H1 (cell line): ENCODE results near the gene POLRMT. TPM values are rescaled to one million over a fixed set of nuclear protein-coding genes. Genes with fewer than 3 reads are reported as not detected.

Experiments
- CTCF ChIA-PET: fragments of 300-600 bp; sonication (Branson Sonifier 250); formaldehyde crosslinking; loops from one replicate; lab custom pipeline; 2021; ENCODE audit not compliant: partially characterized antibody; lab: Charles Lee
- POLR2A ChIA-PET: fragments of 300-600 bp; sonication (Branson Sonifier 250); formaldehyde crosslinking; loops from one replicate; lab custom pipeline; 2021; ENCODE audit warnings: inconsistent platforms; ENCODE audit not compliant: partially characterized antibody; lab: Charles Lee
- DNase-seq, 2 experiments: peaks; one replicate each; pipeline versions ENCODE4 v3.0.0 to v3.0.0-alpha.2; 2010 to 2022; ENCODE audit warnings: low spot score in 2 of 2, low read depth in 1 of 2, mixed read lengths in 1 of 2
- FAIRE-seq: peaks from 2 replicates; lab custom pipeline; 2011; peaks lifted over from hg19 to GRCh38; lab: Jason Lieb, UNC
- H2AFZ ChIP-seq: 2 replicates; pipeline ENCODE4 v1.8.1; 2012; ENCODE audit warnings: low read length, inconsistent platforms
- H2AK5ac ChIP-seq: 2 replicates; pipeline ENCODE4 v1.6.1; 2013; ENCODE audit warnings: low read depth, low read length
- H2BK120ac ChIP-seq: replicated peaks from 2 replicates; pipeline ENCODE3; 2013; ENCODE audit warnings: low read depth, low read length, inconsistent platforms
- H2BK12ac ChIP-seq: 2 replicates; pipeline ENCODE4 v1.6.1; 2013; ENCODE audit warnings: low read depth, low read length
- H2BK15ac ChIP-seq: 2 replicates; pipeline ENCODE4 v1.6.1; 2013; ENCODE audit warnings: low read length
- H2BK20ac ChIP-seq: 2 replicates; pipeline ENCODE4 v1.6.1; 2013; ENCODE audit warnings: low read length
- H2BK5ac ChIP-seq: 2 replicates; pipeline ENCODE4 v1.6.1; 2013; ENCODE audit warnings: low read depth, low read length
- H3K14ac ChIP-seq: 2 replicates; pipeline ENCODE4 v1.6.1; 2013; ENCODE audit warnings: inconsistent platforms; ENCODE audit not compliant: insufficient read length
- H3K18ac ChIP-seq: 2 replicates; pipeline ENCODE4 v1.6.1; 2013; ENCODE audit warnings: low read length; ENCODE audit errors: extremely low read depth
- H3K23ac ChIP-seq: 2 replicates; pipeline ENCODE4 v1.6.1; 2013; ENCODE audit warnings: inconsistent platforms; ENCODE audit not compliant: insufficient read length
- H3K23me2 ChIP-seq: 2 replicates; pipeline ENCODE4 v1.6.1; 2013; ENCODE audit warnings: low read depth, low read length
- H3K27ac ChIP-seq: 2 replicates; pipeline ENCODE4 v1.6.1; 2011; ENCODE audit warnings: low read depth, low read length, inconsistent platforms
- H3K27me3 ChIP-seq, 4 experiments: replicated peaks in 1 of 4; 1 replicate in 1 of 4; 2 replicates in 3 of 4; pipeline versions ENCODE4 v1.6.1 to v1.8.1; 2011 to 2013; ENCODE audit warnings: low read length in 3 of 4, mild to moderate bottlenecking in 3 of 4, inconsistent platforms in 2 of 4, mixed read lengths in 2 of 4, moderate library complexity in 1 of 4; ENCODE audit not compliant: control insufficient read depth in 3 of 4, insufficient read depth in 3 of 4; ENCODE audit errors: extremely low read depth in 1 of 4
- H3K36me3 ChIP-seq, 4 experiments: 2 replicates each; pipeline versions ENCODE4 v1.6.1 to v1.8.1; 2011 to 2013; ENCODE audit warnings: mild to moderate bottlenecking in 4 of 4, low read length in 3 of 4, moderate library complexity in 2 of 4, control low read depth in 1 of 4, inconsistent platforms in 1 of 4; ENCODE audit not compliant: insufficient read depth in 4 of 4, control insufficient read depth in 2 of 4
- H3K4ac ChIP-seq: replicated peaks from 2 replicates; pipeline ENCODE3; 2013; ENCODE audit warnings: low read length, low read depth, mixed read lengths, inconsistent platforms; ENCODE audit not compliant: insufficient read length
- H3K4me1 ChIP-seq, 4 experiments: replicated peaks in 1 of 4; 1 replicate in 1 of 4; 2 replicates in 3 of 4; pipeline versions ENCODE4 v1.6.1 to v1.8.1; 2011 to 2013; ENCODE audit warnings: low read length in 3 of 4, inconsistent platforms in 2 of 4, mixed read lengths in 1 of 4; ENCODE audit not compliant: insufficient read depth in 4 of 4, control insufficient read depth in 3 of 4
- H3K4me2 ChIP-seq, 2 experiments: 2 replicates each; pipeline versions ENCODE4 v1.6.1 to v1.8.1; 2011 to 2013; ENCODE audit warnings: low read depth in 2 of 2, low read length in 2 of 2, control low read depth in 1 of 2, inconsistent platforms in 1 of 2, mild to moderate bottlenecking in 1 of 2; ENCODE audit not compliant: insufficient read depth in 1 of 2
- H3K4me3 ChIP-seq, 4 experiments: fragments of 200-600, 300-600 bp in 1 of 4; sonication (generic), shearing (Covaris generic), sonication (Bioruptor Twin) in 1 of 4; 2 replicates each; pipeline versions ENCODE4 v1.5.1 to v1.8.1; 2011 to 2016; ENCODE audit warnings: low read length in 4 of 4, low read depth in 3 of 4, control low read depth in 2 of 4, inconsistent platforms in 2 of 4, mild to moderate bottlenecking in 2 of 4, mixed read lengths in 1 of 4, moderate library complexity in 1 of 4; ENCODE audit not compliant: insufficient read depth in 2 of 4; ENCODE audit errors: extremely low read depth in 1 of 4
- H3K56ac ChIP-seq: replicated peaks from 2 replicates; pipeline ENCODE3; 2013; ENCODE audit warnings: low read depth, mild to moderate bottlenecking, mixed read lengths, low read length, inconsistent platforms; ENCODE audit not compliant: insufficient read length
- H3K79me1 ChIP-seq: 2 replicates; pipeline ENCODE4 v1.6.1; 2013; ENCODE audit warnings: low read depth, low read length, control low read depth
- H3K79me2 ChIP-seq, 2 experiments: 2 replicates each; pipeline versions ENCODE4 v1.6.1 to v1.8.1; 2012 to 2013; ENCODE audit warnings: low read length in 2 of 2, mild to moderate bottlenecking in 2 of 2, inconsistent platforms in 1 of 2; ENCODE audit not compliant: insufficient read depth in 2 of 2, control insufficient read depth in 1 of 2
- H3K9ac ChIP-seq, 4 experiments: replicated peaks in 1 of 4; 1 replicate in 1 of 4; 2 replicates in 3 of 4; pipeline versions ENCODE4 v1.6.1 to v1.8.1; 2011 to 2013; ENCODE audit warnings: low read depth in 3 of 4, low read length in 3 of 4, control low read depth in 2 of 4, mild to moderate bottlenecking in 2 of 4, moderate library complexity in 2 of 4, inconsistent platforms in 1 of 4; ENCODE audit errors: extremely low read depth in 1 of 4
- H3K9me3 ChIP-seq, 2 experiments: 2 replicates each; pipeline versions ENCODE4 v1.6.1 to v1.8.1; 2012 to 2013; ENCODE audit warnings: mild to moderate bottlenecking in 2 of 2, moderate library complexity in 2 of 2, control low read depth in 1 of 2, inconsistent platforms in 1 of 2, low read depth in 1 of 2, low read length in 1 of 2, mixed read lengths in 1 of 2; ENCODE audit not compliant: insufficient read depth in 2 of 2
- H4K20me1 ChIP-seq, 2 experiments: replicated peaks in 1 of 2; 2 replicates each; pipeline versions ENCODE3 to v1.8.1; 2011 to 2013; ENCODE audit warnings: inconsistent platforms in 2 of 2, low read length in 2 of 2, mild to moderate bottlenecking in 1 of 2; ENCODE audit not compliant: insufficient read depth in 2 of 2, control insufficient read depth in 1 of 2
- H4K5ac ChIP-seq: 2 replicates; pipeline ENCODE4 v1.6.1; 2013; ENCODE audit warnings: low read length, low read depth, mixed read lengths, inconsistent platforms; ENCODE audit not compliant: insufficient read length
- H4K8ac ChIP-seq: 2 replicates; pipeline ENCODE4 v1.8.0; 2013; ENCODE audit warnings: mild to moderate bottlenecking, moderate library complexity, low read length, inconsistent platforms; ENCODE audit not compliant: insufficient read depth; ENCODE audit errors: extremely low read depth
- H4K91ac ChIP-seq: replicated peaks from 2 replicates; pipeline ENCODE3; 2013; ENCODE audit warnings: low read length, mixed read lengths, inconsistent platforms; ENCODE audit not compliant: insufficient read length
- BACH1 ChIP-seq: IDR thresholded peaks from 2 replicates; pipeline ENCODE4 v1.6.1; 2012; ENCODE audit warnings: low read length, improper control_type of control experiment
- CBX5 ChIP-seq: fragments of 300-800, 300-1000 bp; sonication (generic); IDR thresholded peaks from 2 replicates; pipeline ENCODE4 v1.7.1; 2016; ENCODE audit warnings: antibody characterized with exemption, low read length, low read depth
- CEBPB ChIP-seq: IDR thresholded peaks from 2 replicates; pipeline ENCODE4 v1.6.1; 2012; ENCODE audit warnings: low read depth, low read length
- CTBP2 ChIP-seq: IDR thresholded peaks from 2 replicates; pipeline ENCODE4 v1.7.0; 2011; ENCODE audit warnings: borderline replicate concordance, mild to moderate bottlenecking, moderate library complexity, mixed read lengths, low read length; ENCODE audit not compliant: insufficient read depth, insufficient read length
- EZH2 ChIP-seq: fragments of 200-600 bp; sonication (generic); IDR thresholded peaks from 2 replicates; pipeline ENCODE4 v1.7.1; 2012; ENCODE audit warnings: low read depth, mild to moderate bottlenecking, moderate library complexity, low read length, inconsistent platforms; ENCODE audit not compliant: severe bottlenecking
- HDAC2 ChIP-seq, 2 experiments: fragments of 300-600 bp in 1 of 2; sonication (generic) in 1 of 2; IDR thresholded peaks; 2 replicates each; pipeline ENCODE4 v1.6.1; 2011 to 2012; ENCODE audit warnings: low read depth in 2 of 2, low read length in 2 of 2, mild to moderate bottlenecking in 2 of 2, moderate library complexity in 2 of 2, borderline replicate concordance in 1 of 2, inconsistent platforms in 1 of 2
- HDAC6 ChIP-seq: IDR thresholded peaks from one replicate; pipeline ENCODE4 v1.7.1; 2012; ENCODE audit warnings: low read depth, mild to moderate bottlenecking, inconsistent platforms, low read length, moderate library complexity
- POU5F1 ChIP-seq: IDR thresholded peaks from 2 replicates; pipeline ENCODE4 v1.6.1; 2011; ENCODE audit warnings: low read depth, mild to moderate bottlenecking, low read length, moderate library complexity
- RFX5 ChIP-seq: IDR thresholded peaks from 2 replicates; pipeline ENCODE4 v1.6.1; 2011; ENCODE audit warnings: low read depth, low read length, improper control_type of control experiment, borderline replicate concordance
- SIRT6 ChIP-seq: IDR thresholded peaks from one replicate; pipeline ENCODE4 v1.7.1; 2012; ENCODE audit warnings: low read length, inconsistent platforms
- TEAD4 ChIP-seq: IDR thresholded peaks from 2 replicates; pipeline ENCODE4 v1.6.1; 2012; ENCODE audit warnings: low read depth, low read length, inconsistent platforms, mixed read lengths
- YY1 ChIP-seq: IDR thresholded peaks from 2 replicates; pipeline ENCODE4 v1.6.1; 2011; ENCODE audit warnings: low read depth, mild to moderate bottlenecking, low read length
- WGBS, 2 experiments: shearing (Covaris generic) in 1 of 2; methylation state at CpG; one replicate each; pipeline versions ENCODE4 v1.1.6 to v1.1.7; 2013 to 2015; ENCODE audit warnings: low lambda C conversion rate in 2 of 2, mixed read lengths in 2 of 2, inconsistent platforms in 1 of 2, low coverage in 1 of 2, missing lambda C conversion rate in 1 of 2; ENCODE audit not compliant: insufficient replicate concordance in 2 of 2, insufficient coverage in 1 of 2, insufficient read length in 1 of 2; ENCODE audit errors: extremely low coverage in 1 of 2, missing lambda C conversion rate in 1 of 2; 5-methylcytosine and 5-hydroxymethylcytosine counted together
- polyA plus RNA-seq, 7 experiments: library from polyadenylated mRNA; depleted of rRNA in 3 of 7; stranded (reverse) in 5 of 7; unstranded in 2 of 7; fragments of >200 nt in 5 of 7; fragments of 200-250 nt in 2 of 7; gene quantifications; 1 replicate in 5 of 7; 2 replicates in 1 of 7; 4 replicates in 1 of 7; pipeline versions ENCODE4 v1.2.1 to v1.2.3, GENCODE V29; 2011 to 2013; ENCODE audit warnings: missing spikeins in 2 of 7, mixed read lengths in 2 of 7
- total RNA-seq: library from RNA; stranded (reverse); fragmentation: NEBNext Ultra II Directional; extraction: Animal tissue kit (Norgen Biotek cat#: 25700); gene quantifications from 2 replicates; pipeline ENCODE4 v1.2.1, GENCODE V29; 2021
- TF ChIP-seq, protein P1 (sequence below): IDR thresholded peaks from 2 replicates; pipeline ENCODE4 v1.6.1; 2012; ENCODE audit warnings: inconsistent platforms

The POLRMT gene
- total and polyA plus RNA-seq, 2 of the 8 experiments (the other 6 are each of a cell fraction or from before 2014, with no cell fraction given), result 93.0 to 111 TPM

GRCh38 chr19:620166-620862 is 13.0 kb downstream of the POLRMT start:
- H2AFZ ChIP-seq, result no peak overlapping the region
- no peak overlapping the region for H3K4ac ChIP-seq
- no peak overlapping the region for H2BK5ac ChIP-seq
- H4K5ac ChIP-seq, result no peak overlapping the region
- H3K4me2 ChIP-seq, result no peak overlapping the region
- H4K20me1 ChIP-seq, result peaks cover 0 to 15% of the 10 kb centered on the region in 2 experiments
- H2AK5ac ChIP-seq, result no peak overlapping the region
- WGBS, 2 experiments, result 96% methylated on average over 24 of the region's 51 CpGs; no CpG with 5 or more reads in 1 of the 2 experiments
- H3K9me3 ChIP-seq, result no peaks in the 10 kb centered on the region
- no peaks in the 10 kb centered on the region for H3K23me2 ChIP-seq
- no peak overlapping the region for H4K91ac ChIP-seq
- ChIA-PET POLR2A (no interaction called here), CTCF (no interaction called here)
- no peak overlapping the region for H2BK12ac ChIP-seq
- no peak overlapping the region for H3K9ac ChIP-seq
- no peaks in the 10 kb centered on the region for H3K27me3 ChIP-seq
- H2BK15ac ChIP-seq, result no peak overlapping the region
- H3K18ac ChIP-seq, result no peak overlapping the region
- DNase-seq (no peak), FAIRE-seq (no peak)
- no peak overlapping the region for H2BK20ac ChIP-seq
- no peak overlapping the region for H4K8ac ChIP-seq
- no peak overlapping the region for H3K4me3 ChIP-seq
- H3K79me2 ChIP-seq, result no peaks in the 10 kb centered on the region
- no peaks in the 10 kb centered on the region for H3K4me1 ChIP-seq
- H3K23ac ChIP-seq, result no peak overlapping the region
- H3K36me3 ChIP-seq, result peaks cover 4 to 69% (median 36%) of the 10 kb centered on the region in 4 experiments; a peak in 7 of 8 replicates
- H3K56ac ChIP-seq, result no peak overlapping the region
- no peaks in the 10 kb centered on the region for H3K79me1 ChIP-seq
- no peak overlapping the region for H3K27ac ChIP-seq
- no peak overlapping the region for H2BK120ac ChIP-seq
- no peak overlapping the region for H3K14ac ChIP-seq
- TF ChIP-seq POU5F1 (no peak), BACH1 (no peak), HDAC2 (IDR thresholded peaks at IDR 0.05; ENCODE audit: borderline replicate concordance in 1 of 2, low read depth in 2 of 2, low read length in 2 of 2) (no peak), TEAD4 (no peak), CEBPB (no peak), CTBP2 (no peak), YY1 (no peak), CBX5 (no peak), HDAC6 (no peak), SIRT6 (no peak), RFX5 (no peak), EZH2 (no peak)
- TF ChIP-seq, protein P1, sequence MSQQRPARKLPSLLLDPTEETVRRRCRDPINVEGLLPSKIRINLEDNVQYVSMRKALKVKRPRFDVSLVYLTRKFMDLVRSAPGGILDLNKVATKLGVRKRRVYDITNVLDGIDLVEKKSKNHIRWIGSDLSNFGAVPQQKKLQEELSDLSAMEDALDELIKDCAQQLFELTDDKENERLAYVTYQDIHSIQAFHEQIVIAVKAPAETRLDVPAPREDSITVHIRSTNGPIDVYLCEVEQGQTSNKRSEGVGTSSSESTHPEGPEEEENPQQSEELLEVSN, result no peak
